K562 (cell line): ENCODE data around the gene IFI27L1. TPM values are rescaled to one million over a fixed set of nuclear protein-coding genes. Genes with fewer than 3 reads are reported as not detected.

Experiments used
- ATAC-seq: fragments of 200-7000 bp; cut with Tn5 transposase; 3 replicates; pipeline ENCODE4 v1.9.1; 2020; ENCODE audit warnings: moderate library complexity
- BruUV-seq: library from RNA; stranded (reverse); fragments of 400-500 nt; replicated peaks from 2 replicates; lab custom pipeline; 2021; lab: Mats Ljungman, UMichigan
- CTCF ChIA-PET: fragments of 300-600 bp; formaldehyde crosslinking; extraction: SDS; loops from one replicate; lab custom pipeline; 2021; ENCODE audit warnings: low intra/inter-chr PET ratio; lab: Yijun Ruan, JAX
- POLR2A ChIA-PET: fragments of 300-600, 350-650 bp; sonication (Branson Sonifier 250); formaldehyde crosslinking; extraction: SDS; loops from one replicate; lab custom pipeline; 2021; ENCODE audit warnings: antibody characterized with exemption, inconsistent platforms; lab: Yijun Ruan, JAX
- DNase-seq, 4 experiments: peaks; one replicate each; pipeline versions ENCODE4 v3.0.0 to v3.0.0-alpha.2; 2011 to 2018; ENCODE audit warnings: low spot score in 3 of 4, mixed read lengths in 3 of 4; ENCODE audit errors: extremely low read depth in 1 of 4
- FAIRE-seq: peaks from 2 replicates; lab custom pipeline; 2011; peaks lifted over from hg19 to GRCh38; lab: Jason Lieb, UNC
- H2AFZ ChIP-seq: 2 replicates; pipeline ENCODE4 v1.6.0; 2011; ENCODE audit warnings: low read depth, low read length, control low read depth, inconsistent platforms
- H3K27ac ChIP-seq: fragments of 200-600 bp; 3 replicates; pipeline ENCODE4 v1.8.0; 2011; ENCODE audit warnings: low read depth, mild to moderate bottlenecking, control low read depth, inconsistent platforms, low read length, moderate library complexity, mixed read lengths; ENCODE audit errors: extremely low read depth
- H3K27me3 ChIP-seq, 2 experiments: fragments of 300-600 bp in 1 of 2; 2 replicates in 1 of 2; 3 replicates in 1 of 2; pipeline versions ENCODE4 v1.6.0 to v1.8.0; 2011; ENCODE audit warnings: inconsistent platforms in 2 of 2, low read length in 2 of 2, mild to moderate bottlenecking in 1 of 2, mixed read lengths in 1 of 2, moderate library complexity in 1 of 2; ENCODE audit not compliant: control insufficient read depth in 2 of 2, insufficient read depth in 2 of 2
- H3K36me3 ChIP-seq: fragments of 300-600 bp; 3 replicates; pipeline ENCODE4 v1.8.0; 2011; ENCODE audit warnings: mild to moderate bottlenecking, low read length, inconsistent platforms; ENCODE audit not compliant: control insufficient read depth, insufficient read depth
- H3K4me1 ChIP-seq, 2 experiments: fragments of 200-600 bp in 1 of 2; replicated peaks in 1 of 2; 2 replicates in 1 of 2; 3 replicates in 1 of 2; pipeline versions ENCODE4 v1.5.1 to v1.8.0; 2011; ENCODE audit warnings: inconsistent platforms in 2 of 2, low read length in 2 of 2, mild to moderate bottlenecking in 1 of 2, mixed read lengths in 1 of 2, moderate library complexity in 1 of 2; ENCODE audit not compliant: control insufficient read depth in 2 of 2, insufficient read depth in 2 of 2
- H3K4me2 ChIP-seq: 2 replicates; pipeline ENCODE4 v1.6.1; 2011; ENCODE audit warnings: low read length, control low read depth, inconsistent platforms, mixed read lengths; ENCODE audit not compliant: insufficient read depth
- H3K4me3 ChIP-seq: fragments of 200-600 bp; sonication (generic), shearing (Covaris generic); 2 replicates; pipeline ENCODE4 v1.5.1; 2016; ENCODE audit warnings: control low read depth, inconsistent platforms
- H3K79me2 ChIP-seq: fragments of 200-600 bp; 3 replicates; pipeline ENCODE4 v1.8.0; 2011; ENCODE audit warnings: low read length, inconsistent platforms; ENCODE audit not compliant: control insufficient read depth, insufficient read depth
- H3K9ac ChIP-seq, 2 experiments: 2 replicates each; pipeline versions ENCODE4 v1.6.0 to v1.6.1; 2011; ENCODE audit warnings: low read depth in 2 of 2, low read length in 2 of 2, control low read depth in 1 of 2, inconsistent platforms in 1 of 2, mild to moderate bottlenecking in 1 of 2, mixed read lengths in 1 of 2; ENCODE audit not compliant: insufficient read depth in 1 of 2
- H3K9me1 ChIP-seq: one replicate; pipeline ENCODE4 v1.6.0; 2011; ENCODE audit warnings: inconsistent platforms, mild to moderate bottlenecking, low read length, moderate library complexity; ENCODE audit not compliant: control insufficient read depth, insufficient read depth
- H3K9me3 ChIP-seq: replicated peaks from 2 replicates; pipeline ENCODE4 v1.5.1; 2011; ENCODE audit warnings: low read depth, low read length, inconsistent platforms; ENCODE audit not compliant: control insufficient read depth, insufficient read depth
- H4K20me1 ChIP-seq: replicated peaks from 2 replicates; pipeline ENCODE4 v1.6.1; 2011; ENCODE audit warnings: low read length, inconsistent platforms, mixed read lengths; ENCODE audit not compliant: control insufficient read depth, insufficient read depth
- CSDE1 ChIP-seq, 2 experiments: fragments of 450-650 bp; IDR thresholded peaks; 2 replicates each; pipeline ENCODE4 v1.6.1; 2016; ENCODE audit warnings: mild to moderate bottlenecking in 1 of 2
- JUND ChIP-seq, 2 experiments: IDR thresholded peaks; 2 replicates in 1 of 2; 3 replicates in 1 of 2; pipeline ENCODE4 v1.6.1; 2011; ENCODE audit warnings: borderline replicate concordance in 2 of 2, low read depth in 2 of 2, low read length in 2 of 2, improper control_type of control experiment in 1 of 2, missing biosample characterization in 1 of 2, missing genetic modification characterization in 1 of 2, missing genetic modification reagents in 1 of 2
- L3MBTL2 ChIP-seq: fragments of 450-650 bp; IDR thresholded peaks from 2 replicates; pipeline ENCODE4 v1.6.1; 2016; ENCODE audit warnings: mild to moderate bottlenecking, moderate library complexity
- NFATC3 ChIP-seq: fragments of 450-650 bp; IDR thresholded peaks from 2 replicates; pipeline ENCODE4 v1.6.1; 2017; ENCODE audit warnings: mild to moderate bottlenecking
- NUFIP1 ChIP-seq: fragments of 450-650 bp; IDR thresholded peaks from 2 replicates; pipeline ENCODE4 v1.6.1; 2018; ENCODE audit not compliant: partially characterized antibody
- TAF15 ChIP-seq: fragments of 200-400 bp; formaldehyde crosslinking; IDR thresholded peaks from 2 replicates; pipeline ENCODE4 v1.6.1; 2017; ENCODE audit warnings: mild to moderate bottlenecking, low read depth, low read length, moderate library complexity
- TCF3 ChIP-seq: sonication (generic); formaldehyde crosslinking; IDR thresholded peaks from 2 replicates; pipeline ENCODE4 v1.4.0; 2020; ENCODE audit warnings: mild to moderate bottlenecking, missing genetic modification reagents
- TEAD1 ChIP-seq, 2 experiments: fragments of 450-650 bp in 1 of 2; sonication (generic) in 1 of 2; formaldehyde crosslinking; IDR thresholded peaks; 2 replicates each; pipeline versions ENCODE4 v1.4.0 to v1.8.0; 2020 to 2022; ENCODE audit warnings: mild to moderate bottlenecking in 2 of 2, missing genetic modification reagents in 1 of 2
- WGBS: fragments of 100-300 bp; shearing (Covaris generic); methylation state at CpG from one replicate; pipeline ENCODE4 v1.1.6; 2016; ENCODE audit warnings: low coverage, mixed read lengths; ENCODE audit not compliant: insufficient coverage; ENCODE audit errors: missing lambda C conversion rate; 5-methylcytosine and 5-hydroxymethylcytosine counted together
- in situ Hi-C: fragments of 300-500 bp; cut with MboI; formaldehyde crosslinking; loops from 4 replicates; pipeline ENCODE4 v1.15.0; 2018; ENCODE audit warnings: inconsistent platforms, mixed read lengths
- intact Hi-C: fragments of 100-400 bp; cut with micrococcal nuclease; formaldehyde crosslinking; loops from 2 replicates; pipeline ENCODE4 v1.14.2; 2022
- polyA plus RNA-seq, 8 experiments: library from polyadenylated mRNA; depleted of rRNA in 4 of 8; stranded (reverse) in 5 of 8; unstranded in 3 of 8; fragments of >200 nt; fragmentation: Nextera tagmentation in 2 of 8; fragmentation: Illumina TruSeq in 1 of 8; extraction: Ambion mirVana in 2 of 8; extraction: Trizol in 1 of 8; gene quantifications; 2 replicates each; pipeline versions ENCODE4 v1.2.1 to v1.2.3, GENCODE V29; 2011 to 2014; ENCODE audit warnings: inconsistent platforms in 1 of 8, missing spikeins in 1 of 8
- total RNA-seq, 7 experiments: library from RNA; depleted of rRNA in 6 of 7; stranded (reverse); fragments of >200 nt in 6 of 7; fragmentation: Illumina TruSeq in 2 of 7; extraction: Trizol in 2 of 7; gene quantifications; 2 replicates each; pipeline versions ENCODE4 v1.2.1 to v1.2.3, GENCODE V29; 2011 to 2021; ENCODE audit warnings: low replicate concordance in 1 of 7
- TF ChIP-seq, protein P1 (sequence below), 2 experiments: fragments of 450-650 bp in 1 of 2; sonication (generic) in 1 of 2; formaldehyde crosslinking; conservative IDR thresholded peaks; 2 replicates each; pipeline versions ENCODE4 v1.4.0 to v1.8.1; 2020 to 2022; ENCODE audit warnings: mild to moderate bottlenecking in 1 of 2, missing genetic modification reagents in 1 of 2

Gene IFI27L1
- total and polyA plus RNA-seq, 9 of the 15 experiments (the other 6 are each of a cell fraction or from before 2014, with no cell fraction given) = 14.5 to 28.0 (median 23.8) TPM

DNA sequence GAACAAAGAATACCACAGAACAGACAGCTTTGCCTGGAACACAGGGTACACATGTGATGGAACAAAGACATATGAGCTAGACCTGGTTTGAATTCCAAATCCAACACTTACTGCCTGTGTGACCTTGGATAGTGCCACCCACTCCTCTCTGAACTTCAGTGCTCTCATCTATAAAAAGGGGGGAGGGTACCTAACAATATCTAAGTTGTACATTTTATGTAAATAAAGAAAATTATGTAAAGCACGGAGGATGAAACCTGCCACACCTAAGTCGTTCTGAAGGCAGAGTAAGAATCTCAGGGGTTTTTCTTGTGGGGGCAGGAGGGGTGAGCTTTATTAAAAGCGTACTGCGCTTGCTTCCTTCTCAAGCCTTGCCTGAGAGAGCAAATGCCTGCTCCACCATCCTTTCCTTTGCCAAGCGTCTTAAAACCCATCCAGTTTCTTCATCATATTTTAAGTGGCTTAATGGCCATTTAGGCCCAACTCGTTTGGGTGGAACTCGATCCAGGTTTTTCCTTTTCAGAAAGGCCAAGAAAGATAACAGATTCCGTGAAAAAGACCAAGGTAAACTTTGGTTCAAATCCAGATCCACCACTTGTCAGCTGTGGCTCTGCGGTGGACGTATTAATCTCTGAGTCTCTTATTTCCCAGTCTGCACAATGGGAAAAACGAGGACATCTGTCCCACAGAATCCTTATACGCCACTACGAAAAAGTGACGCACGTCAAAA lies 1.1 kb upstream of the IFI27L1 start:
- H2AFZ ChIP-seq = no peak overlapping the region
- BruUV-seq = no TSS peak

More for the DNA sequence above, 1.1 kb upstream of the IFI27L1 start:
- peaks cover 34% of the 10 kb centered on the region for H3K36me3 ChIP-seq
- H3K27me3 ChIP-seq = no peaks in the 10 kb centered on the region
- peaks cover 9% of the 10 kb centered on the region for H4K20me1 ChIP-seq
- ChIA-PET CTCF (interaction anchor here (0.6 kb wide), 1 partner anchor 61 kb away, joined by 3 read pairs; no protein-coding TSS in a partner anchor), POLR2A (interaction anchor here (0.6 to 1.4 kb wide), 2 partner anchors 11 to 618 kb away, joined by 3 to 7 read pairs; no protein-coding TSS in a partner anchor)
- H3K9ac ChIP-seq = peak overlapping the region; percentile 85 to 95
- intact Hi-C loops (no loop called here), in situ Hi-C loops (no loop called here)
- 3% methylated on average over 15 of the region's 15 CpGs for WGBS
- no peaks in the 10 kb centered on the region for H3K9me1 ChIP-seq
- H3K4me1 ChIP-seq = peaks cover 8 to 21% of the 10 kb centered on the region in 2 experiments; a peak in 4 of 5 replicates
- peak overlapping the region; percentile 81 for H3K27ac ChIP-seq
- no peak for TF ChIP-seq TEAD1 (CRISPR knock-in tag; IDR thresholded peaks at IDR 0.05)
- no peak for TF ChIP-seq CSDE1 (IDR thresholded peaks at IDR 0.05)
- TF ChIP-seq JUND (IDR thresholded peaks at IDR 0.05; ENCODE audit: borderline replicate concordance, low read depth, low read length) = no peak
- TF ChIP-seq JUND (tag; IDR thresholded peaks at IDR 0.05; ENCODE audit: borderline replicate concordance, low read depth, low read length) = no peak
- TF ChIP-seq NFATC3 = no peak
- TF ChIP-seq, protein P1, sequence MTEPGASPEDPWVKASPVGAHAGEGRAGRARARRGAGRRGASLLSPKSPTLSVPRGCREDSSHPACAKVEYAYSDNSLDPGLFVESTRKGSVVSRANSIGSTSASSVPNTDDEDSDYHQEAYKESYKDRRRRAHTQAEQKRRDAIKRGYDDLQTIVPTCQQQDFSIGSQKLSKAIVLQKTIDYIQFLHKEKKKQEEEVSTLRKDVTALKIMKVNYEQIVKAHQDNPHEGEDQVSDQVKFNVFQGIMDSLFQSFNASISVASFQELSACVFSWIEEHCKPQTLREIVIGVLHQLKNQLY (CRISPR knock-in tag; conservative IDR thresholded peaks at IDR 0.05) = no peak
- TF ChIP-seq L3MBTL2 = no peak
- TF ChIP-seq NUFIP1 = no peak
- no peak for TF ChIP-seq TAF15
- TF ChIP-seq TCF3 = no peak
- DNase-seq = peak in 1 of 4 experiments; percentile 25
- FAIRE-seq = no peak
- peak overlapping the region; percentile 92 for H3K4me2 ChIP-seq
- peaks cover 90% of the 10 kb centered on the region for H3K79me2 ChIP-seq
- H3K9me3 ChIP-seq = no peaks in the 10 kb centered on the region
- ATAC-seq = no peak
- peak overlapping the region; percentile 88 for H3K4me3 ChIP-seq
